Right lung (tissue), 5 donors: ENCODE results near the gene TIMM21. TPM values are rescaled to one million over a fixed set of nuclear protein-coding genes. Genes with fewer than 3 reads are reported as not detected.

ENCODE experiments used
- DNase-seq, 2 donors: peaks; one replicate each; pipeline ENCODE4 v3.0.0-alpha.2; 2013
- polyA plus RNA-seq, 5 donors: library from polyadenylated mRNA; unstranded; fragments of 120-200 nt; gene quantifications; one replicate each; pipeline versions ENCODE4 v1.2.1 to v1.2.3, GENCODE V29; 2013; ENCODE audit warnings: inconsistent platforms in 1 of 5, low replicate concordance in 1 of 5; ENCODE audit not compliant: insufficient read length in 5 of 5, insufficient read depth in 1 of 5

TIMM21 gene
- polyA plus RNA-seq, 5 donors = 45.1 to 58.9 (median 53.0) TPM

- DNase-seq = no peak
Observed at GRCh38 chr18:74141667-74142066, 6.7 kb upstream of the TIMM21 start.

DNA sequence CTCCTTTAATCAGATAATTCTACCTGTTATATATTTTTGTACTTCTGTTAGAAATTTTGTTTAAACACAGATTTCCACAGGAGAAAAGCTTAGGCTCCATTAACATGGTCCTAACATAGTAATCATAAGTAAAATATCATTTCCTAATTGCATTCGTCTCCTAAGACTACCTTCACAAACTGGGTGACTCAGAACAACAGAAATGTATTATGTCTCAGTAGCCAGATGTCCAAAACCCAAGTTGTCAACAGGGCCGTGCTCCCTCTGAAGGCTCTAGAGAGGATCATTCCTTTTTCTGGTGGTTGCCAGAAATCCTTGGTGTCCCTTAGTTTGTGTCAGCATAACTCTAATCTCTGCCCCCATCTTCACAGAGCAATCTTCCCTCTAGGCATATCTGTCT lies 6.1 kb upstream of the TIMM21 start:
- DNase-seq = no peak

DNA sequence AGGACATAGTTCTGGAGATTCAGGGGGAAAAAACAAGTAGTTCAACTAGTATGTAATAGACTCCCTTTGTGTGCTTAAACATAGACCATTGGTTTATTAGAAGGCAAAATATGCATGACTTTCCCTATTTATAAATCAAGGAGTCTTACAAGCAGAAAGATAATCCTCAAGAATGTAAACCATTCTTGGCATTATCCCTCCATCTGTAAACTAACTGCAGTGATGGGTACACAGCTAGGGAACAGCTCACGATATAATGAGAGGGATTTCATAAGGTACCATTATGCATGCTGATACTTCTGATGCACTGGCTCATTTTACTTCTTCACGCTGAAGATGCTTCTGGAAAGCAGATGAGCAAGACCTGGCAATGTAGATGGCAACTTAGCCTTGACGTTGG lies 1.6 kb upstream of the TIMM21 start:
- DNase-seq = no peak

GRCh38 chr18:74147491-74147778 lies 888 bp upstream of the TIMM21 start:
- no peak for DNase-seq

- no peak for DNase-seq
Observed at GRCh38 chr18:74148543-74149070, 284 bp downstream of the TIMM21 start.

DNA sequence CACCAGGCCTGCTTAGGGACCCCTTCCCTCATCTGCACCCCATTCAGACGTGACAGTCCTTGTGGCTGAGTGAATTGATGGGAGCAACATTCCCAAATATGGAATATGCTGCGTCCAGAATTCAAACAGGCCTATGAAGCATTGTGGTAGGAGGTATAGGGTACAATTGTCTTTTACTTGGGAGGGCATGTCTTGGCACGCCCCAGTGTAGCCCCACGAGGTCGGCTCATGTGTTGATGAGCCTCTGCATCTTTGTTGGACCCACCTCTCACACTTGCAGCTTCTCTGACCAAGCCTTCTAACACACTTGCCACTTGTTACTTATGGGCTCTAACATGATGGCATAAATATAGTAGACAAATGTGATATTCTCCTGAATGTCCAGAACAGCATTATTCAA lies 1.6 kb downstream of the TIMM21 start:
- DNase-seq = no peak

GRCh38 chr18:74152270-74152669 lies 3.9 kb downstream of the TIMM21 start:
- DNase-seq = no peak

DNA sequence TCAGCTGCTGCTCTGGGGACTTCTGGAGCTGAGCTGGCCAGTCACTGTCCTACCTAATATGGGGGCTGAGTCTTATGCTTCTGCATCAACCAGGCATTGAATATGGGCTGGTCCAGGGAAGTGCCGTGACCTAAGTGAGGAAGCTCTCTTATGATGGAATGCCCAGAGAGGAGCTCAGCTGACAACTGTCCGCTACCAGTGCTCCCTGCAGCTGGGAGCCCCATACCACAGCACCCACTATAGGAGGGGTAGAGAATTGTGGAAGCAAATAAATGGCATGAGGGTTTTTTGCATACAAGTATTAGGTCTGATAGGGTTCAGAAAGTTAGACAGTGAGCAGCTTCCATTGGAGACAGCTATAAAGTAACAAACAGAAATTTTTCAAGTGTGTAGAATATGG lies 4.5 kb downstream of the TIMM21 start:
- no peak for DNase-seq

DNA sequence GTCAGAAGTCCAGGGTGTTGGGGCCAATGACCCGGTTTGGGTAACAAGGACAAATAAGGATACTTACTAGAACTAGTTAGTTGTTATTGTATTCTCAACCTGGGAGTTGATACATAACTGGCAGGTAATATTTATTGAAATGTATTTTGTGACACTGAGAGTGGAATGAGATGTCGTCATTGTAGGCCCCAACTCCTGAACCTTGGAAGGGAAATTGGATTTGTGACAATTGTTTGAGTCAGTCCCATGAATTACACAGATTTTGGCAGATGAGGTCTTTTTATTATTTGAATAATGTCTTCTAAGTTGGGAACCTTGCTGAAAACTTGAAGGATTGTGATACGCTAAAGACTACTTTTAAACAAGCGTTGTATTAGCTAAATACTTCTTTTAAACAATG lies 5.1 kb downstream of the TIMM21 start:
- DNase-seq = no peak

- DNase-seq = no peak
Observed at GRCh38 chr18:74153793-74154192, 5.5 kb downstream of the TIMM21 start.

DNA sequence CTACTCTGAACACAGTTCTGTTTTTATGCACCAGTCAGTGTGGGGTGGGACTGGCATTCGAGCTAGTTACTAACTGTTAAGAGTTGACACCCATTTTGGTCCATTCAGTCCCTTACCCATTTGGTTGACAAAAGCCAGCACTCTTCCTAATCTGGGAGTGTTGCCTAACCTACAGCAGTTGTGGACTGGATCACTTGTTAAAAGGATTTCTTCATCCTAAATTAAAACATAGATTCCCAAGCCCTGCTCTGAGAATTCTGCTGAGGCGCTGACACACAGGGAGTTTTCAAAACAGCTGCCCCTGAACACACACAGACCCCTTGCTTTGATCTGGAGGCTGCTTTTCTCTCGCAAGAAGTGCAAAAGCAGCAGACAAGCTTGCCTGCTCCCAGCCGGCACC lies 6.4 kb downstream of the TIMM21 start:
- no peak for DNase-seq

DNA sequence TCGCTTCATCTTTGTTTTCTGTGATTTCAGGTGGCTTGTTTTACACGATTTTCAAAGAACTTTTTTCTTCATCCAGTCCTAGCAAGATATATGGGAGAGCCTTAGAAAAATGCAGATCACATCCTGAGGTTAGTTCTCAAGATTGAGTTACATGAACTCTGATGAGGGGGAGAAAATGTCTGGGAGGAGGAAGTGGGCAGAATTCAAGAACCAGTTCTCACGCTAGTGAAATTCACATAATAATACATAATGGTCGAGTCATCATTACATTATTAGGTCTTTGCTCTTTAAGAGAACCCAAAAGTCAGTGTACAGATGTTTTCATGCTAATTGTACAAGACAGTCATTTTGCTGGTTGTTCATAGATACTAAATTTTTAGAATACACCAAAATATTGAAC lies 7.0 kb downstream of the TIMM21 start:
- DNase-seq = no peak

- no peak for DNase-seq
Observed at GRCh38 chr18:74163019-74163660, 14.8 kb downstream of the TIMM21 start.

DNA sequence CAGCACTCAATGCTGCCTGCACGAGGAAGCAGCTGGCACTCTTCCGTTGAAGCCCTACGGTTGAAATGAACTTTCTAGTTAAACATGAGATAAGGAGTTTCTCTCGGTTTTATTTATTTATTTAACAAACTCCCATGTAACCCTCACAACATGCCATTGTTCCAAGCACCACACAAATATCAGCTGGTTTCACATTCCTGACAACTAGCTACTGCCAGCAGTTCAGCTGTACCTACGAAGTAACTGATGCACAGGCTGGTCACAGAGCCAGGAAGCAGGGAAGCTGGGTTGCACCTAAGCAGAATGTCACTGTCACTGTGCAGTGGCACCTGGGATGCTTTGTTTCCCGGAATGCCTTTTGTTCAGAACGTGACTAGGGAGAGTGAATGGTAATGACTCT lies 18.1 kb downstream of the TIMM21 start:
- no peak for DNase-seq

DNA sequence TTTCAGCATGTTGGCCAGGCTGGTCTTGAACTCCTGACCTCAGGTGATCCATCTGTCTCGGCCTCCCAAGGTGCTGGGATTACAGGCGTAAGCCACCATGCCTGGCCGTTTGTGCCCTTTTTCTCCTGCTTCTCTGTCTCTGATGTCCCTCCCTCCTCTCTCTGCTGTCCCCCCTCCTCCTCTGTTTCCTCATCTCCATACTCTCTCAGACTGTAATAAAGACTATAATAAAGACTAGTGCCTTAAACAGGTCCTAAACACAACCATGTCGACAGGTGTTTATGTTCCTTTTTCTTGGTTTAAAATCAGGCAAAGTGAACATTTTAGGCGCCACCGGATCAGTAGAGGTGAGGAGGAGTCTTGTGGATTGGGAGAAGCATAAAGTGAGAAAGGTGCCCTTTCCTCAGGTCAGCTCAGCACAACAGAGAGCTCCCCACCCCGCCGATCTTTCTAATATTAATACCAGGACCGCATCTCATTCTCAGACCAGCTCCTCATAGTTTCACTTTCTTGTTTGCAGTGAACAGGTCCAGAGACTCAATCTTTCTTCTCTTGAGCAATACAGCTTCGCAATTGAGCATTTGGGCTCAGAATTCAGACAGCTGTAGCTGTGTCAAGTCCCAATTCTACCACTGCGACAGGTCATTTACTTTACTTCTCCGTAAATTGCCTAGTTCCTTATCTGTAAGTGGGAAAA lies 23.7 kb downstream of the TIMM21 start:
- DNase-seq = no peak

DNA sequence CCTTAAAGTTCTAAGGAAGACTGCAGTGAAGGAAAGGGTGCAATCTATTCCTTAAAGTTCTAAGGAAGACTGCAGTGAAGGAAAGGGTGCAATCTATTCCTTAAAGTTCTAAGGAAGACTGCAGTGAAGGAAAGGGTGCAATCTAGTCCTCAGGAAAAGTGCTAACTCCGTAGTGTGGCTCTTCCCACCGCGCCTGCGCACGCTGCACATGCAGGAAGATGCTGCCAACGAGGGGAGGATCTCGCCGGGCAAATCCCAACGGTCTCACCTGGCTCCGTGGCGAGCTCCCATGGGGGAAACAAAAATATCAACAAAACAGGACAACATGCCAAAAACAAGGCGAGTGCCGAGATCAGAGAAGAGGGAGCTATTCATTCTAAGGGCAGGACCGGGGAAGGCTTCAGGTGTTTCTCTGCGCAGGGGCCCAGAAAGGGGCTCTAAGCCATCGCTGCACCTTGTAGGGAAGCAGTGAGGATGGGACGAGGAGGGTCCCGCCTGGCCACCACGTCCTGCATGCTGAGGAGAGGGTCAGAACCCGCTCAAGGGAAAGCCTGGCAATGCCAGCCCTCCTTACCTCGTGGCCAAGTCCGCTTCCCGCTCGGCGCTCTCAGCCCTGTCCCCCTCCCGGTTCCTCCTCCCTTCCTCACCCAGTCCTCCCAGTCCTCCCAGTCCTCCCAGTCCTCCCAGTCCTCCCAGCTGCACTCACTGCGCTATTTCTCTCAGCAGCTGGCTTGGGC lies 24.5 kb downstream of the TIMM21 start:
- DNase-seq = no peak

DNA sequence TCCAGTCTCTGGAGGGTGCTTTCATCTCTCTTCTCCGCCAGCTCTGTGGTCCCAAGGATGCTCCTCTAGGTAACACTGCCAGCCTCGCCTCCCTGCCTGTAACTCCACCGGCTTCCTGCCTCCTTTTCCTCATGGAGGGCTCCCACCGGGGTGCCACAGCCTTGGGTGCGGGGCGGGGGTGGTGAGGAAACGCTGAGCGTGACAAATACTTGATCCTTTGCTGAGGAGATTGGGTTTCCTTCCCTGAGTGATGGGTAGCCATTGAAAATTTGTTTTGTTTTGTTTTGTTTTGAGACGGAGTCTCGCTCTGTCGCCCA lies 25.1 kb downstream of the TIMM21 start:
- DNase-seq = no peak

GRCh38 chr18:74175658-74176057 lies 27.3 kb downstream of the TIMM21 start:
- DNase-seq = no peak

- no peak for DNase-seq
Observed at GRCh38 chr18:74178884-74179283, 30.6 kb downstream of the TIMM21 start.

GRCh38 chr18:74179623-74180199 lies 31.4 kb downstream of the TIMM21 start:
- DNase-seq = no peak

GRCh38 chr18:74182335-74182734 lies 34.0 kb downstream of the TIMM21 start:
- DNase-seq = no peak

DNA sequence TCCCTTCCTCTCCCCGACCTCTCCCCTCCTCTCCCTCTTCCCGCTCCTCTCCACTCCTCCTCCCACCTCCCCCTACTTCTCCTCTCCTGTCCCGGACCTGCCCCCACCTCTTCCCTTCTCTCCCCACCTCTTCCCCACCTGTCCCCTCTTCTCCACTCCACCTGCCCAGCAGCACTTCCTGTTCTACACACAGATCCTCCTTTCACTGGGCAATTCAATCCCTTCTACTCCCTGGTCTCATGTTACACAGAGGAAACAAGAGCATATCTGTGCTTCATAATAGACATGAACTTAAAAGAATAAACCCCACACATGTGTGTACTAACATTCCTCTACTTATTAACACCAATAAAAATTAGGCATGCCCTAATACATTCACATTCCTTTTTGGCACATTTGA lies 34.8 kb downstream of the TIMM21 start:
- DNase-seq = no peak

- DNase-seq = no peak
Observed at GRCh38 chr18:74184875-74185274, 36.6 kb downstream of the TIMM21 start.
